HepG2 (cell line): ENCODE results near the gene LNPK. TPM values are rescaled to one million over a fixed set of nuclear protein-coding genes. Genes with fewer than 3 reads are reported as not detected.

Experiments used
- ATAC-seq: fragments of 200-7000 bp; cut with Tn5 transposase; 3 replicates; pipeline ENCODE4 v1.9.1; 2020; ENCODE audit warnings: mild to moderate bottlenecking, moderate library complexity
- BruUV-seq: library from RNA; stranded (reverse); fragments of 400-500 nt; replicated peaks from 2 replicates; lab custom pipeline; 2021; lab: Mats Ljungman, UMichigan
- CTCF ChIA-PET: fragments of 300-600 bp; formaldehyde crosslinking; extraction: SDS; loops from one replicate; lab custom pipeline; 2021; ENCODE audit warnings: low total read pairs, inconsistent platforms, low intra/inter-chr PET ratio; lab: Yijun Ruan, JAX
- POLR2A ChIA-PET: fragments of 350-600 bp; sonication (Branson Sonifier 250); formaldehyde crosslinking; loops from one replicate; lab custom pipeline; 2020; ENCODE audit warnings: antibody characterized with exemption, inconsistent platforms; lab: Yijun Ruan, JAX
- DNase-seq: peaks from one replicate; pipeline ENCODE4 v3.0.0-alpha.2; 2015; ENCODE audit warnings: low spot score
- FAIRE-seq: peaks from 3 replicates; lab custom pipeline; 2011; peaks lifted over from hg19 to GRCh38; lab: Jason Lieb, UNC
- H2AFZ ChIP-seq: one replicate; pipeline ENCODE4 v1.6.1; 2011; ENCODE audit warnings: low read length, inconsistent platforms
- H3K27ac ChIP-seq: fragments of 300-600 bp; 3 replicates; pipeline ENCODE4 v1.8.0; 2011; ENCODE audit warnings: mixed run types, mild to moderate bottlenecking, mixed read lengths, low read length, inconsistent platforms; ENCODE audit not compliant: insufficient read depth; ENCODE audit errors: extremely low read length
- H3K27me3 ChIP-seq, 2 experiments: fragments of 200-600 bp in 1 of 2; 2 replicates in 1 of 2; 3 replicates in 1 of 2; pipeline versions ENCODE4 v1.6.0 to v1.8.0; 2011; ENCODE audit warnings: low read length in 2 of 2, mild to moderate bottlenecking in 2 of 2, moderate library complexity in 2 of 2, inconsistent platforms in 1 of 2; ENCODE audit not compliant: insufficient read depth in 2 of 2, control insufficient read depth in 1 of 2
- H3K36me3 ChIP-seq, 2 experiments: fragments of 200-600 bp in 1 of 2; replicated peaks in 1 of 2; 2 replicates in 1 of 2; 3 replicates in 1 of 2; pipeline versions ENCODE4 v1.5.1 to v1.8.0; 2011; ENCODE audit warnings: low read length in 2 of 2, inconsistent platforms in 1 of 2; ENCODE audit not compliant: insufficient read depth in 2 of 2, control insufficient read depth in 1 of 2
- H3K4me1 ChIP-seq: 2 replicates; pipeline ENCODE4 v1.5.1; 2012; ENCODE audit warnings: low read length, inconsistent platforms; ENCODE audit not compliant: insufficient read depth
- H3K4me2 ChIP-seq: 2 replicates; pipeline ENCODE4 v1.6.0; 2011; ENCODE audit warnings: low read depth, low read length, inconsistent platforms
- H3K4me3 ChIP-seq, 3 experiments: fragments of 200-600 bp in 1 of 3; sonication (generic), shearing (Covaris generic) in 1 of 3; replicated peaks in 1 of 3; 2 replicates each; pipeline ENCODE4 v1.5.1; 2011 to 2016; ENCODE audit warnings: low read length in 3 of 3, inconsistent platforms in 2 of 3, low read depth in 2 of 3, mild to moderate bottlenecking in 2 of 3, control low read depth in 1 of 3, mixed read lengths in 1 of 3; ENCODE audit not compliant: insufficient read depth in 1 of 3
- H3K79me2 ChIP-seq: one replicate; pipeline ENCODE4 v1.6.1; 2011; ENCODE audit warnings: low read length, inconsistent platforms; ENCODE audit not compliant: insufficient read depth
- H3K9ac ChIP-seq: 2 replicates; pipeline ENCODE4 v1.6.0; 2011; ENCODE audit warnings: mild to moderate bottlenecking, low read depth, low read length, inconsistent platforms; ENCODE audit not compliant: insufficient read depth
- H3K9me3 ChIP-seq: 2 replicates; pipeline ENCODE4 v1.5.1; 2012; ENCODE audit warnings: mild to moderate bottlenecking, low read length
- H4K20me1 ChIP-seq: 2 replicates; pipeline ENCODE4 v1.6.0; 2011; ENCODE audit warnings: inconsistent platforms, mild to moderate bottlenecking, low read length, moderate library complexity; ENCODE audit not compliant: insufficient read depth
- ARID2 ChIP-seq: sonication (generic); formaldehyde crosslinking; IDR thresholded peaks from 2 replicates; pipeline ENCODE4 v1.8.1; 2022; ENCODE audit warnings: mild to moderate bottlenecking, missing genetic modification reagents, borderline replicate concordance
- CENPBD1 ChIP-seq: sonication (generic); formaldehyde crosslinking; IDR thresholded peaks from 2 replicates; pipeline ENCODE4 v1.8.0; 2022; ENCODE audit warnings: missing genetic modification reagents, low read depth, mild to moderate bottlenecking, borderline replicate concordance
- FOXO4 ChIP-seq: sonication (generic); formaldehyde crosslinking; conservative IDR thresholded peaks from 2 replicates; pipeline ENCODE4 v1.8.1; 2023; ENCODE audit warnings: missing genetic modification reagents
- IKZF1 ChIP-seq: fragments of 450-650 bp; IDR thresholded peaks from 2 replicates; pipeline ENCODE4 v1.7.1; 2016
- KDM2A ChIP-seq: sonication (generic); formaldehyde crosslinking; IDR thresholded peaks from 2 replicates; pipeline ENCODE4 v1.4.0; 2020; ENCODE audit warnings: low read depth, missing genetic modification reagents, borderline replicate concordance
- MAFG ChIP-seq: sonication (generic); formaldehyde crosslinking; IDR thresholded peaks from 2 replicates; pipeline ENCODE4 v1.5.1; 2020; ENCODE audit warnings: mild to moderate bottlenecking, missing genetic modification reagents
- MYPOP ChIP-seq: sonication (generic); formaldehyde crosslinking; IDR thresholded peaks from 2 replicates; pipeline ENCODE4 v1.8.1; 2023; ENCODE audit warnings: mild to moderate bottlenecking, moderate library complexity, missing genetic modification reagents
- NRL ChIP-seq: sonication (generic); formaldehyde crosslinking; IDR thresholded peaks from 2 replicates; pipeline ENCODE4 v1.5.0; 2020; ENCODE audit warnings: missing genetic modification reagents, mild to moderate bottlenecking, moderate library complexity, borderline replicate concordance
- PBX3 ChIP-seq: sonication (generic); formaldehyde crosslinking; IDR thresholded peaks from 2 replicates; pipeline ENCODE4 v1.8.1; 2023; ENCODE audit warnings: missing genetic modification reagents, inconsistent platforms, borderline replicate concordance
- RCOR2 ChIP-seq: IDR thresholded peaks from 2 replicates; pipeline ENCODE4 v1.6.1; 2016; ENCODE audit warnings: missing biosample characterization, missing genetic modification reagents
- REST ChIP-seq, 2 experiments: IDR thresholded peaks; 2 replicates each; pipeline ENCODE4 v1.6.1; 2011 to 2012; ENCODE audit warnings: low read length in 2 of 2, borderline replicate concordance in 1 of 2, low read depth in 1 of 2, mild to moderate bottlenecking in 1 of 2, moderate library complexity in 1 of 2
- RXRA ChIP-seq: sonication (generic); formaldehyde crosslinking; IDR thresholded peaks from 2 replicates; pipeline ENCODE4 v1.5.1; 2020; ENCODE audit warnings: missing genetic modification reagents
- SMARCC2 ChIP-seq: fragments of 450-650 bp; IDR thresholded peaks from 2 replicates; pipeline ENCODE4 v1.6.1; 2017; ENCODE audit warnings: antibody characterized with exemption, mild to moderate bottlenecking
- U2AF2 ChIP-seq: fragments of 200-400 bp; formaldehyde crosslinking; IDR thresholded peaks from 2 replicates; pipeline ENCODE4 v1.6.1; 2017; ENCODE audit warnings: low read depth, mild to moderate bottlenecking, low read length
- ZBTB42 ChIP-seq: sonication (generic); formaldehyde crosslinking; IDR thresholded peaks from 2 replicates; pipeline ENCODE4 v1.5.0; 2020; ENCODE audit warnings: mild to moderate bottlenecking, missing genetic modification reagents
- ZFP91 ChIP-seq: sonication (generic); formaldehyde crosslinking; IDR thresholded peaks from 2 replicates; pipeline ENCODE4 v1.9.0; 2022; ENCODE audit warnings: missing genetic modification reagents, mild to moderate bottlenecking, borderline replicate concordance
- WGBS: methylation state at CpG from one replicate; pipeline ENCODE4 v1.1.6; 2017; ENCODE audit warnings: low lambda C conversion rate; 5-methylcytosine and 5-hydroxymethylcytosine counted together
- in situ Hi-C: cut with HindIII; loops from 2 replicates; pipeline ENCODE4 v1.10.0; 2017; ENCODE audit warnings: low pct_unique_long_range_greater_than_20kb; ENCODE audit not compliant: extremely low pct_ligation_motif_present
- intact Hi-C: fragments of 100-400 bp; cut with micrococcal nuclease; formaldehyde crosslinking; loops from one replicate; pipeline ENCODE4 v1.10.0; 2022; ENCODE audit not compliant: unreplicated experiment
- polyA plus RNA-seq, 8 experiments: library from polyadenylated mRNA; depleted of rRNA in 3 of 8; stranded (reverse) in 7 of 8; unstranded in 1 of 8; fragments of >200 nt; fragmentation: Illumina TruSeq in 4 of 8; extraction: Trizol in 4 of 8; gene quantifications; 2 replicates each; pipeline versions ENCODE4 v1.2.1 to v1.2.3, GENCODE V29; 2011 to 2016; ENCODE audit warnings: low read depth in 4 of 8, missing spikeins in 1 of 8, mixed read lengths in 1 of 8; ENCODE audit not compliant: insufficient read depth in 1 of 8
- total RNA-seq, 5 experiments: library from RNA; depleted of rRNA; stranded (reverse); fragments of >200 nt; fragmentation: Illumina TruSeq; extraction: Trizol; gene quantifications; 2 replicates each; pipeline ENCODE4 v1.2.3, GENCODE V29; 2016; ENCODE audit warnings: low read depth in 1 of 5

Gene LNPK
- total and polyA plus RNA-seq, 2 of the 13 experiments (the other 11 are each of a cell fraction or from before 2014, with no cell fraction given) = 25.4 to 26.1 TPM

GRCh38 chr2:176025932-176026331, 23.9 kb upstream of the LNPK start:
- no peaks in the 10 kb centered on the region for H3K4me1 ChIP-seq
- no peaks in the 10 kb centered on the region for H4K20me1 ChIP-seq
- no peak for TF ChIP-seq PBX3 (CRISPR knock-in tag)
- TF ChIP-seq IKZF1 = no peak
- no peak for TF ChIP-seq KDM2A (CRISPR knock-in tag)
- no peak for TF ChIP-seq SMARCC2
- no peak for TF ChIP-seq FOXO4 (CRISPR knock-in tag)
- no peak for TF ChIP-seq RCOR2 (CRISPR knock-in tag)
- no peak for TF ChIP-seq CENPBD1 (CRISPR knock-in tag)
- no peak for TF ChIP-seq MAFG (CRISPR knock-in tag)
- no peak for TF ChIP-seq ARID2 (CRISPR knock-in tag)
- TF ChIP-seq REST (IDR thresholded peaks at IDR 0.05; ENCODE audit: borderline replicate concordance in 1 of 2, low read depth in 1 of 2, low read length in 2 of 2) = no peak
- TF ChIP-seq ZBTB42 (CRISPR knock-in tag) = no peak
- no peak for TF ChIP-seq MYPOP (CRISPR knock-in tag)
- TF ChIP-seq NRL = no peak
- no peak for TF ChIP-seq RXRA (CRISPR knock-in tag)
- TF ChIP-seq U2AF2 = no peak
- no peak for TF ChIP-seq ZFP91 (CRISPR knock-in tag)
- BruUV-seq = no TSS peak
- in situ Hi-C loops (no loop called here), intact Hi-C loops (no loop called here)
- FAIRE-seq (no peak), DNase-seq (no peak), ATAC-seq (no peak)
- no peak overlapping the region for H3K9ac ChIP-seq
- no peak overlapping the region for H3K27ac ChIP-seq
- H3K36me3 ChIP-seq = no peaks in the 10 kb centered on the region
- 6% methylated on average over 4 of the region's 4 CpGs for WGBS
- H2AFZ ChIP-seq = no peak overlapping the region
- ChIA-PET CTCF (no interaction called here), POLR2A (no interaction called here)
- no peak overlapping the region for H3K4me3 ChIP-seq
- peaks cover 0 to 6% of the 10 kb centered on the region in 2 experiments; a peak in 1 of 5 replicates for H3K27me3 ChIP-seq
- no peaks in the 10 kb centered on the region for H3K79me2 ChIP-seq
- H3K9me3 ChIP-seq = no peaks in the 10 kb centered on the region
- H3K4me2 ChIP-seq = no peak overlapping the region
